IMR-90 (cell line): ENCODE data around the gene NUP93. TPM values are rescaled to one million over a fixed set of nuclear protein-coding genes. Genes with fewer than 3 reads are reported as not detected.

Source experiments
- ATAC-seq: fragments of 200-7000 bp; cut with Tn5 transposase; 2 replicates; pipeline ENCODE4 v1.9.1; 2020; ENCODE audit warnings: low read depth, mild to moderate bottlenecking, moderate library complexity
- BruUV-seq: library from RNA; stranded (reverse); fragments of 400-500 nt; replicated peaks from 2 replicates; lab custom pipeline; 2021; lab: Mats Ljungman, UMichigan
- CTCF ChIA-PET: fragments of 300-600 bp; formaldehyde crosslinking; extraction: SDS; loops from one replicate; lab custom pipeline; 2021; ENCODE audit warnings: antibody characterized with exemption; lab: Yijun Ruan, JAX
- POLR2A ChIA-PET: fragments of 300-600 bp; sonication (Branson Sonifier 250); formaldehyde crosslinking; loops from one replicate; lab custom pipeline; 2022; ENCODE audit warnings: antibody characterized with exemption; ENCODE audit not compliant: unreplicated experiment; lab: Charles Lee
- DNase-seq: peaks from one replicate; pipeline ENCODE4 v3.0.0; 2013
- H2AFZ ChIP-seq: replicated peaks from 2 replicates; pipeline ENCODE3; 2013; ENCODE audit warnings: low read length, mild to moderate bottlenecking; ENCODE audit not compliant: poor library complexity
- H2AK5ac ChIP-seq: 2 replicates; pipeline ENCODE4 v1.6.1; 2013; ENCODE audit warnings: low read depth, low read length, inconsistent platforms
- H2AK9ac ChIP-seq: replicated peaks from 2 replicates; pipeline ENCODE3; 2013; ENCODE audit warnings: mild to moderate bottlenecking, low read depth, low read length, moderate library complexity; ENCODE audit not compliant: poor library complexity
- H2BK120ac ChIP-seq: 2 replicates; pipeline ENCODE4 v1.6.1; 2013; ENCODE audit warnings: low read depth, low read length, inconsistent platforms
- H2BK15ac ChIP-seq: 3 replicates; pipeline ENCODE4 v1.6.1; 2013; ENCODE audit warnings: low read depth, low read length, inconsistent platforms
- H2BK20ac ChIP-seq: 2 replicates; pipeline ENCODE4 v1.6.1; 2013; ENCODE audit warnings: low read depth, mild to moderate bottlenecking, inconsistent platforms, low read length, moderate library complexity
- H2BK5ac ChIP-seq: 2 replicates; pipeline ENCODE4 v1.6.1; 2013; ENCODE audit warnings: mild to moderate bottlenecking, low read depth, low read length, inconsistent platforms; ENCODE audit not compliant: poor library complexity, severe bottlenecking
- H3K14ac ChIP-seq: replicated peaks from 2 replicates; pipeline ENCODE4 v1.6.1; 2013; ENCODE audit warnings: low read depth, low read length, inconsistent platforms
- H3K18ac ChIP-seq: 2 replicates; pipeline ENCODE4 v1.6.1; 2013; ENCODE audit warnings: low read depth, low read length, control low read depth
- H3K23ac ChIP-seq: 2 replicates; pipeline ENCODE4 v1.6.1; 2013; ENCODE audit warnings: low read depth, low read length, inconsistent platforms
- H3K27ac ChIP-seq: 2 replicates; pipeline ENCODE4 v1.5.1; 2013; ENCODE audit warnings: mild to moderate bottlenecking, control low read depth, low read length; ENCODE audit not compliant: insufficient read depth
- H3K27me3 ChIP-seq: 2 replicates; pipeline ENCODE4 v1.6.1; 2013; ENCODE audit warnings: low read length; ENCODE audit not compliant: control insufficient read depth, insufficient read depth
- H3K36me3 ChIP-seq: 2 replicates; pipeline ENCODE4 v1.6.1; 2013; ENCODE audit warnings: low read length, mixed read lengths; ENCODE audit not compliant: control insufficient read depth, insufficient read depth
- H3K4ac ChIP-seq: 2 replicates; pipeline ENCODE4 v1.6.1; 2013; ENCODE audit warnings: low read depth, low read length, inconsistent platforms
- H3K4me1 ChIP-seq: 2 replicates; pipeline ENCODE4 v1.6.1; 2013; ENCODE audit warnings: low read length, mixed read lengths; ENCODE audit not compliant: control insufficient read depth, insufficient read depth
- H3K4me2 ChIP-seq: 2 replicates; pipeline ENCODE4 v1.6.1; 2013; ENCODE audit warnings: low read depth, mild to moderate bottlenecking, control low read depth, low read length, moderate library complexity
- H3K4me3 ChIP-seq: 2 replicates; pipeline ENCODE4 v1.5.1; 2013; ENCODE audit warnings: low read depth, mild to moderate bottlenecking, control low read depth, low read length, moderate library complexity; ENCODE audit not compliant: insufficient read depth
- H3K56ac ChIP-seq: 2 replicates; pipeline ENCODE4 v1.6.1; 2013; ENCODE audit warnings: low read length, inconsistent platforms; ENCODE audit not compliant: insufficient read depth; ENCODE audit errors: extremely low read depth
- H3K79me1 ChIP-seq, 2 experiments: 2 replicates each; pipeline ENCODE4 v1.6.1; 2013; ENCODE audit warnings: low read length in 2 of 2, inconsistent platforms in 1 of 2, low read depth in 1 of 2
- H3K9ac ChIP-seq: 2 replicates; pipeline ENCODE4 v1.6.1; 2013; ENCODE audit warnings: low read depth, low read length, control low read depth
- H3K9me1 ChIP-seq: 2 replicates; pipeline ENCODE4 v1.6.1; 2013; ENCODE audit warnings: low read length, inconsistent platforms; ENCODE audit not compliant: insufficient read depth
- H3K9me3 ChIP-seq: 2 replicates; pipeline ENCODE4 v1.6.1; 2013; ENCODE audit warnings: low read length; ENCODE audit not compliant: control insufficient read depth, insufficient read depth
- H4K20me1 ChIP-seq: 2 replicates; pipeline ENCODE4 v1.6.1; 2013; ENCODE audit warnings: low read length, inconsistent platforms; ENCODE audit not compliant: insufficient read depth
- H4K5ac ChIP-seq: 2 replicates; pipeline ENCODE4 v1.6.1; 2013; ENCODE audit warnings: mild to moderate bottlenecking, low read depth, low read length, control low read depth
- H4K8ac ChIP-seq, 2 experiments: 2 replicates each; pipeline ENCODE4 v1.6.1; 2013; ENCODE audit warnings: low read depth in 2 of 2, low read length in 2 of 2, control low read depth in 1 of 2, inconsistent platforms in 1 of 2
- H4K91ac ChIP-seq: 2 replicates; pipeline ENCODE4 v1.6.1; 2013; ENCODE audit warnings: low read depth, low read length, inconsistent platforms; ENCODE audit not compliant: insufficient read depth
- BHLHE40 ChIP-seq: fragments of 150-350 bp; IDR thresholded peaks from 2 replicates; pipeline ENCODE4 v1.6.1; 2016; ENCODE audit warnings: mild to moderate bottlenecking, low read depth, low read length
- CEBPB ChIP-seq: IDR thresholded peaks from 2 replicates; pipeline ENCODE4 v1.6.1; 2012; ENCODE audit warnings: low read depth, low read length, improper control_type of control experiment
- CHD1 ChIP-seq: IDR thresholded peaks from 2 replicates; pipeline ENCODE4 v1.6.1; 2012; ENCODE audit warnings: low read depth, low read length, improper control_type of control experiment
- MAZ ChIP-seq: IDR thresholded peaks from 2 replicates; pipeline ENCODE4 v1.6.1; 2012; ENCODE audit warnings: low read depth, mild to moderate bottlenecking, low read length, improper control_type of control experiment, moderate library complexity, borderline replicate concordance
- MXI1 ChIP-seq: IDR thresholded peaks from 2 replicates; pipeline ENCODE4 v1.6.1; 2012; ENCODE audit warnings: low read depth, mild to moderate bottlenecking, low read length, moderate library complexity, borderline replicate concordance
- NFE2L2 ChIP-seq: fragments of 150-350 bp; IDR thresholded peaks from 2 replicates; pipeline ENCODE4 v1.6.1; 2016; ENCODE audit warnings: low read depth, mild to moderate bottlenecking, low read length
- RAD21 ChIP-seq: IDR thresholded peaks from 2 replicates; pipeline ENCODE4 v1.6.1; 2012; ENCODE audit warnings: low read length, improper control_type of control experiment
- RFX5 ChIP-seq: IDR thresholded peaks from 2 replicates; pipeline ENCODE4 v1.8.0; 2012; ENCODE audit warnings: low read depth, mild to moderate bottlenecking, low read length, moderate library complexity
- SMC3 ChIP-seq: fragments of 150-350 bp; IDR thresholded peaks from 2 replicates; pipeline ENCODE4 v1.6.1; 2016; ENCODE audit warnings: low read depth, mild to moderate bottlenecking, antibody characterized with exemption, low read length, moderate library complexity
- USF2 ChIP-seq: fragments of 150-350 bp; IDR thresholded peaks from 2 replicates; pipeline ENCODE4 v1.6.1; 2017; ENCODE audit warnings: mild to moderate bottlenecking, antibody characterized with exemption, low read length, low read depth
- WGBS, 2 experiments: methylation state at CpG; one replicate each; pipeline versions ENCODE4 v1.1.5 to v1.1.7; 2013; ENCODE audit warnings: missing lambda C conversion rate in 2 of 2; ENCODE audit not compliant: insufficient read length in 1 of 2; ENCODE audit errors: extremely low coverage in 2 of 2; 5-methylcytosine and 5-hydroxymethylcytosine counted together
- dilution Hi-C: fragments of 300-500 bp; cut with HindIII; formaldehyde crosslinking; loops from one replicate; pipeline ENCODE4 v1.14.3; 2018; ENCODE audit warnings: low sequenced_read_pairs; ENCODE audit not compliant: unreplicated experiment
- in situ Hi-C: fragments of 300-500 bp; cut with MboI; formaldehyde crosslinking; loops from 3 replicates; pipeline ENCODE4 v1.14.3; 2019; ENCODE audit warnings: low sequenced_read_pairs, inconsistent platforms, mixed read lengths
- intact Hi-C: fragments of 100-400 bp; cut with micrococcal nuclease; formaldehyde crosslinking; loops from 2 replicates; pipeline ENCODE4 v1.10.0; 2022
- polyA plus RNA-seq, 3 experiments: library from polyadenylated mRNA; depleted of rRNA; stranded (reverse); fragments of >200 nt; gene quantifications; 2 replicates each; pipeline ENCODE4 v1.2.3, GENCODE V29; 2012; ENCODE audit warnings: low replicate concordance in 1 of 3
- total RNA-seq: library from RNA; depleted of rRNA; stranded (reverse); fragments of >200 nt; gene quantifications from 2 replicates; pipeline ENCODE4 v1.2.3, GENCODE V29; 2012
- TF ChIP-seq, protein P1 (sequence below): fragments of 150-350 bp; IDR thresholded peaks from 2 replicates; pipeline ENCODE4 v1.6.1; 2016; ENCODE audit warnings: low read depth, mild to moderate bottlenecking, low read length, moderate library complexity, borderline replicate concordance

NUP93 gene
- total and polyA plus RNA-seq, 2 of the 4 experiments (the other 2 are of a cell fraction): 54.6 to 72.6 TPM

DNA sequence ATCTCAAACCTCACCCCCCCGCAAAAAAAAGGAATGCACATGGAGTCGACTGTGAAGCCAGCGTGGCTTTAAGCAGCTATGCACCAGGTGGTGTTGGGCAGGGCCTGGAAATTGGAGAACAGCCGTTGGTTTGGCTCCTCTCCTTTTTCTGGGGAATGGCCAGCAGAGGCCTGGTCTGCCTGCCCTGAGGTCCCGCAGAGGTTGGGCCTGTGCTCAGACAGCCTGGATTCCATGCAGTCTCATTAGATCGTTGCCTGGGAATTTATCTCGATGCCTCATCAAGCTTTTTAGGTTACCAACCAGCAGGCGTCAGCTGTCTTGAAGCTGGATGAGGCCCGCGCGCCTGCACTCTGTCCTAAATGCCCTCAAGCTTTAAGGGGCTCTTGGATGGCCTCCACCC is 144.9 kb downstream of the NUP93 start:
- H2AK5ac ChIP-seq: no peak overlapping the region
- no peak overlapping the region for H2BK15ac ChIP-seq
- peaks cover 10% of the 10 kb centered on the region; the same call in 1 of the 2 replicates for H3K27me3 ChIP-seq
- BruUV-seq: no TSS peak
- H2BK120ac ChIP-seq: no peak overlapping the region
- dilution Hi-C loops: no loop called here
- no peak overlapping the region for H3K4me3 ChIP-seq
- CTCF ChIA-PET: no interaction called here
- POLR2A ChIA-PET: no interaction called here
- H2BK5ac ChIP-seq: no peak overlapping the region
- H4K8ac ChIP-seq: no peak overlapping the region
- H4K20me1 ChIP-seq: no peaks in the 10 kb centered on the region
- no peak overlapping the region for H3K27ac ChIP-seq
- ATAC-seq: no peak
- no peak overlapping the region for H4K91ac ChIP-seq
- no peak overlapping the region for H3K9ac ChIP-seq
- intact Hi-C loops: no loop called here
- no peak overlapping the region for H3K23ac ChIP-seq
- WGBS, 2 experiments: 56% methylated on average over 6 of the region's 11 CpGs; no CpG with 5 or more reads in 1 of the 2 experiments
- no peak overlapping the region for H3K4me2 ChIP-seq
- DNase-seq: peak; percentile 11
- H3K36me3 ChIP-seq: no peaks in the 10 kb centered on the region
- no peak overlapping the region for H3K56ac ChIP-seq
- no peak overlapping the region for H3K4ac ChIP-seq
- H2AFZ ChIP-seq: no peak overlapping the region
- no peak overlapping the region for H2BK20ac ChIP-seq
- no peaks in the 10 kb centered on the region; the same call in 1 of the 2 replicates for H3K9me1 ChIP-seq
- no peak overlapping the region for H4K5ac ChIP-seq
- no peaks in the 10 kb centered on the region for H3K9me3 ChIP-seq
- H2AK9ac ChIP-seq: no peak overlapping the region
- no peak overlapping the region for H3K14ac ChIP-seq
- in situ Hi-C loops: no loop called here
- no peaks in the 10 kb centered on the region for H3K79me1 ChIP-seq
- no peak for TF ChIP-seq MXI1
- no peak for TF ChIP-seq RFX5
- TF ChIP-seq BHLHE40: no peak
- TF ChIP-seq USF2: no peak
- no peak for TF ChIP-seq RAD21
- TF ChIP-seq SMC3: no peak
- no peak for TF ChIP-seq CEBPB
- no peak for TF ChIP-seq NFE2L2
- no peak for TF ChIP-seq CHD1
- no peak for TF ChIP-seq MAZ
- TF ChIP-seq, protein P1, sequence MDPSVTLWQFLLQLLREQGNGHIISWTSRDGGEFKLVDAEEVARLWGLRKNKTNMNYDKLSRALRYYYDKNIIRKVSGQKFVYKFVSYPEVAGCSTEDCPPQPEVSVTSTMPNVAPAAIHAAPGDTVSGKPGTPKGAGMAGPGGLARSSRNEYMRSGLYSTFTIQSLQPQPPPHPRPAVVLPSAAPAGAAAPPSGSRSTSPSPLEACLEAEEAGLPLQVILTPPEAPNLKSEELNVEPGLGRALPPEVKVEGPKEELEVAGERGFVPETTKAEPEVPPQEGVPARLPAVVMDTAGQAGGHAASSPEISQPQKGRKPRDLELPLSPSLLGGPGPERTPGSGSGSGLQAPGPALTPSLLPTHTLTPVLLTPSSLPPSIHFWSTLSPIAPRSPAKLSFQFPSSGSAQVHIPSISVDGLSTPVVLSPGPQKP: no peak
- no peak overlapping the region for H3K18ac ChIP-seq
- no peaks in the 10 kb centered on the region for H3K4me1 ChIP-seq
